SK-N-MC (cell line): Measurements from ENCODE around the gene SERPINA10.
"Not testable (repeated sequence)": the region's sequence is repeated elsewhere in the genome, so short reads cannot be mapped to it uniquely, and the experiment has no call there.

Experiments used
- EZH2 ChIP-seq: fragments of 200-600 bp; sonication (generic); IDR thresholded peaks from one replicate; pipeline ENCODE4 v1.6.1; 2017; ENCODE audit warnings: antibody characterized with exemption
- FOXP2 ChIP-seq: optimal IDR thresholded peaks from 2 replicates; pipeline ENCODE3; 2011; ENCODE audit warnings: mild to moderate bottlenecking, moderate library complexity; ENCODE audit not compliant: insufficient read depth; ENCODE audit errors: extremely low read length, control extremely low read depth
- POLR2AphosphoS5 ChIP-seq: IDR thresholded peaks from 2 replicates; pipeline ENCODE4 v1.6.1; 2012; ENCODE audit warnings: mild to moderate bottlenecking, low read depth, low read length, borderline replicate concordance

GRCh38 chr14:94268582-94268981, 24.5 kb downstream of the SERPINA10 start:
- TF ChIP-seq EZH2, POLR2AphosphoS5, FOXP2: not testable (repeated sequence)
